H7 (cell line): ENCODE data around the gene SMS. TPM values are rescaled to one million over a fixed set of nuclear protein-coding genes. Genes with fewer than 3 reads are reported as not detected.

Source experiments
- DNase-seq: peaks from one replicate; pipeline ENCODE4 v3.0.0; 2012
- H3K27me3 ChIP-seq: 2 replicates; pipeline ENCODE4 v1.6.0; 2011; ENCODE audit warnings: mild to moderate bottlenecking, low read length; ENCODE audit not compliant: control insufficient read depth, insufficient read depth
- H3K36me3 ChIP-seq: replicated peaks from 2 replicates; pipeline ENCODE4 v1.5.1; 2011; ENCODE audit warnings: low read length; ENCODE audit not compliant: control insufficient read depth, insufficient read depth
- H3K4me3 ChIP-seq: 2 replicates; pipeline ENCODE4 v1.5.1; 2011; ENCODE audit warnings: low read depth, mild to moderate bottlenecking, control low read depth, low read length, moderate library complexity; ENCODE audit not compliant: insufficient read depth
- total RNA-seq: library from RNA; depleted of rRNA; stranded (reverse); fragments of >200 nt; shearing (Covaris generic); gene quantifications from 2 replicates; pipeline ENCODE4 v1.2.3, GENCODE V29; 2014

Gene SMS
- total RNA-seq, 1 experiment from 2014 or later: 396 TPM

DNA sequence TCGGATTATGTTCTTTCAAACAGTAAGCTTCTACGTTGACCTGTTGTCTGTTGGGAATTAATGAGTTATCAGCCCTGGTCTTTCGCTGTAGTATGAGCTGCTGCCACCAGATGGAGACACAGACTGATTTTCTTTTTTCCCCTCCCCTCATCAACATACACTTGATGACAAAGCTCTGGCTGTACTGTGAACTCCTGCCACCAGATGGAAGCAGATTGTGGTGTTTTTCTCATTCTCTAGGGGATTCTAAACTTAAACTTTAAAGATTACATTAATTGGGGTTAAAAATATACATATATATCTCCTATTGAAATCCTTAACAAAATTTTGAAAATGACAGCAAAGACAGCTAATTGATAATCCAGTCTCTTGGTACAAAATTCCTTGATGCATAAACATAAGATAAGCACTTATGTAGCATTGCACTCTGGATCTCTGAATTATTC lies 44.8 kb downstream of the SMS start:
- Histone ChIP-seq H3K4me3 (no peak overlapping the region), H3K27me3 (no peaks in the 10 kb centered on the region), H3K36me3 (peaks cover 26% of the 10 kb centered on the region)
- peak; percentile 86 for DNase-seq

DNA sequence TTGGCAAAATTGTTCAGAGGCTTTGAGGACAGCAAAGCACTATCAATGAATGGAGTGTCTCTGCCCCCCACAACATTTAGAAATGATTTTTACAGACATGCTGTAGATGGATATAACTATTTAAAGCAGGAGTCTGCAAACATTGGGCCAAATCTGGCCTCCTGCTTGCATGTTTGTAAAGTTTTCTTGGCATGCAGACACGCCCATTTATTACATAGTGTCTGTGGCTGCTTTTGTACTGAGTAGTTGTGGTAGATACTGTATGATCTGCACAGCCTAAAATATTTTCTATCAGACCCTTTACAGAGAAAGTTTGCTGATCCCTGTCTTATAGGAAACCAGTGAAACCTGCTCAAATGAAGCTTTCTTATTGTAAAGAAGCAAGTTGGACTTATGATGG lies 46.1 kb downstream of the SMS start:
- H3K36me3 ChIP-seq: peaks cover 26% of the 10 kb centered on the region
- H3K4me3 ChIP-seq: no peak overlapping the region
- no peaks in the 10 kb centered on the region for H3K27me3 ChIP-seq
- DNase-seq: no peak

DNA sequence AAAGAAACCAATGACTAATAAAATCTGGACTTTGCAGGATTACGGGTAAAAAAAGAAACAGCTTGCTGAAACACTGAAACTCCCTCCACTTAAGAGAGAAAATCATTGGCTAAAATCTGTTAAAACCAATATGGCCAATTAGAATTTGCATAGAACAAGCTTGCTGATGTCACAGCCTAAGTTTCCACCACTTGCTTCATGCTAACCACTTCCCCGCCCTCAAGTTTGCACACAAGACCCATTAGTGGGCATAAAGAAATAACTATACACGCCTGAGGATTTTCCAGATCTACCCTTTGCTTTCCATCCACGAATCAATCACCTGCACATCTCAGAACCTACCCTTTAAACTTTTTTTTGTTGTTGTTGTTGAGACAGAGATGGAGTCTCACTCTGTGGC lies 48.9 kb downstream of the SMS start:
- no peak for DNase-seq
- no peak overlapping the region for H3K4me3 ChIP-seq
- peaks cover 36% of the 10 kb centered on the region for H3K36me3 ChIP-seq
- no peaks in the 10 kb centered on the region for H3K27me3 ChIP-seq

DNA sequence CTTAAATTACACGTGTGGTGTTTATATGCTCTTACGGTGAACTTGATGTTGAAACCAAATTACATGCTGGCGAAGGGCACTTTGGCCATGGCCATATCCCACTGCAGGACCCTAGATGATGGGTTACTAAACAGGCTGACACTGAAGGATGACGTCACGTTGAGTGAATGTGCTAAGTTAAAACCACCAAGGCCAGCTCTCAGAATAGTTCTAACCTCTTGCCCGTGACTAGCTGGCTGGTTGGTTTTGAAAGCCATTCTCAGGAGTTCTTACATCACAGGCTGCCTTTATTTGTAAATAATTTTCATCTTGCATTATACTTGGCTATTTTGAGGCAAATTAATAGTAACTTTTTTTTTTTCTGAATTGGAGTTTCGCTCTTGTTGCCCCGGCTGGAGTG lies 50.3 kb downstream of the SMS start:
- H3K4me3 ChIP-seq: no peak overlapping the region
- peaks cover 32% of the 10 kb centered on the region for H3K36me3 ChIP-seq
- H3K27me3 ChIP-seq: no peaks in the 10 kb centered on the region
- no peak for DNase-seq

DNA sequence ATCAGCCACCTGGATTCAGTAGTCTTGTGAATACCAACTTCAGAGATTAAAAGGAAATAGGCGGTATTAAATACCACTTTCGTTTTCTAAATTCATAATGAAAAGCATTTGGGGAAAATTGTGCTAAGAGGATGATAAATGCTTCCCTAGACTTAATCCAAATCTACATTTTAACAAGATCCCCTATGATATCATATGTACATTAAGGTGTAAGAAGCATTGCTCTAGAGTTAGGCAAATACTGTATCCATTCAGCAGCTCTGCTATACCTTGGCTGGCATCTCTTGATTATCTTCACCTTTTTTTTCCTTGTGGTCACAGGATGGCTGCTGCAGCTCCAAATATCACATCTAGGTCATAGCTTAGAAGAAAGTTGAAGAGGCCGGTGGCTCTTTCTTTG lies 51.0 kb downstream of the SMS start:
- no peaks in the 10 kb centered on the region for H3K27me3 ChIP-seq
- peaks cover 29% of the 10 kb centered on the region for H3K36me3 ChIP-seq
- H3K4me3 ChIP-seq: no peak overlapping the region
- no peak for DNase-seq

DNA sequence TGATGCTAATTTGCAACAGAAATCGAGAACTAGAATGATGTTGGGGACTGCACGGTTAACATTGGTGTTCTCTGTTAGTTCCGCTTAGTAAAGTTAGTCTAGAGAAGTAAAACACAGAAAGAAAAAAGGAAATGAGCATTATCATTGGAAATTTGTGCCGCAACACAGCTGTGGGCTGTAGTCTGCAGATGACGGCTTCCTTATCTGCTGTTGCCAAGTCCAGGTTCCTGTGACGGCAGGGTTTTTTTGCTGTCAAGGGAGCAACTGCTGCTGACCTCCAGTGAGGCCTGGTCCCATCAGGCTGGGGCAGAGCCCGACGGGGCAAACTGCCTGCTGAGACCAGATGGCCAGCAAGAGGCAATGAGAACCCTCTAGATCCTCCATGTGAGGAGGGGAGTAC lies 52.8 kb downstream of the SMS start:
- Histone ChIP-seq H3K4me3 (no peak overlapping the region), H3K36me3 (peaks cover 21% of the 10 kb centered on the region), H3K27me3 (no peaks in the 10 kb centered on the region)
- DNase-seq: no peak

DNA sequence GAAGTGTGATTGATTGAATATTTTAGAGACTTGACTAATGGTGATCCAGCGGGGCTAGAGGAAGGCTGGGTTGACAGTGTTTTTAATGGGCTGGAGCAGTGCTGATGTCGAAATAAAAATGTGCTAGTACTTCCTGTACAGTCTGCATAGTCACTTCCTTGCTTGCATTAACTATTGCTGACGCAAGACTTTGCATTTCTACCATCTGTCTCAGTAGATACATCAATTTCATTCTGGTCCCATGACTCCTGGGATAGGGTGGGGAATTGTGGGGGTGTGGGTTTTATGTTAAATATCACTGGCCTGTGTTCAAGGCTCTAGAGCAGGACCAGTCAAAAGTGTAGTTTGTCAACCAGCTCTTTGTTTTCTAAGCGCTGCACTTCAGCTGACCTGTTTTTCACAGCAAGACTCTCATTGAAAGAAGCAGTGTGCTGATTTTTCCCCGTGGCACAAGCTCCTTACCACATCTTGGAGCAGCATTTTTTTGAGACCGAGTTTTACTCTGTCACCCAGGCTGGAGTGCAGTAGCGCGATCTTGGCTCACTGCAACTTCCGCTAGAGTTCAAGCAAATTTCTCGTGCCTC lies 56.5 kb downstream of the SMS start:
- DNase-seq: no peak

DNA sequence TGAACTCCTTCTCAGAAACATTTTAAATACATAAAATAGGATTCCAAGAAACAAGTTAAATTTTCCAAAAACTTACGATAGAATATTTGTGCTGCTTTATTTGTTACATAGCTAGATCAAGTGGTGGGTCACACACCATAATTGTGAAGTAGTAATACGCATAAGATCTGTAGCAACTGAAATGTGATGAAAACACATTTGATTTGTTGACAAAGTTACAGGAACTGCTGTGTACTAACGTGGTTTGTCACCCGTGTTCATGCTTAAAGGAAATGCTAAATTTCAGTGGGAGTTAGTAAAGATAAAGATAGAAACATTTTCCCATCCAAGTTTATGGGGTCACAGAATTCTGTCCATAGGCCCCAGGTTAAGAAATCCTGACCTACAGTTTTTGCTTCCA lies 57.5 kb downstream of the SMS start:
- Histone ChIP-seq H3K4me3 (no peak overlapping the region), H3K27me3 (no peaks in the 10 kb centered on the region), H3K36me3 (peaks cover 5% of the 10 kb centered on the region)
- DNase-seq: no peak

More for the DNA sequence above, 56.5 kb downstream of the SMS start:
- peaks cover 10% of the 10 kb centered on the region for H3K36me3 ChIP-seq
- H3K27me3 ChIP-seq: no peaks in the 10 kb centered on the region
- no peak overlapping the region for H3K4me3 ChIP-seq

DNA sequence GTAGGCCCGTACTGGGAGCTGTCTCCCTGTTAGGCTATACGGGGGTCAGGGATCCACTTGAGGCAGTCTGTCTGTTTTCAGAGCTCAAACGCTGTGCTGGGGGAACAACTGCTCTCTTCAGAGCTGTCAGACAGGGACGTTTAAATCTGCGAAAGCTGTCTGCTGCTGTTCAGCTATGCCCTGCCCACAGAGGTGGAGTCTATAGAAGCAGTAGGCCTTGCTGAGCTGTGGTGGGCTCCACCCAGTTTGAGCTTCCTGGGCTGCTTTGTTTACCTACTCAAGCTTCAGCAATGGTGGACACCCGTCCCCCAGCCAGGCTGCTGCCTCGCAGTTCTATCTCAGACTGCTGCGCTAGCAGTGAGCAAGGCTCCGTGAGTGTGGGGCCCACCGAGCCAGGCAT lies 64.4 kb downstream of the SMS start:
- no peak for DNase-seq
- no peaks in the 10 kb centered on the region for H3K27me3 ChIP-seq

DNA sequence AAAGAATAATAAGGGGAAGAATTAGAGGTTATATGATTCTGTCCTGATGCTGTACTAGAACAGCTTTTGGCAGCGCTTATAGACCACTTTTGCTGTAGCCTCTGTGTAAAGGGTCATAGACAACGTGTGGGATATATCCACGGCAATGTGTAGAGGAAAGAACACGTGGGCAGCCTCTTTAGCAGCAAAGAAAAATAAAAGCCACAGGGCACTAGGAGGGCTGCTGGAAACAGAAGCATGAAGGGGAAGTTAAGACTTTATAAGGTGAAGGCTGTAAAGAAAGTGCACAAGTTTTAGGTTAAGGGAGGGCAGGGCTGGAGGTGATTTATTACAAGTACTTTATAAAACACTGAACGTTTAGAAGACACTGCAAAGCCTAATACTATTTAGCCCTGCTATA lies 71.5 kb downstream of the SMS start:
- Histone ChIP-seq H3K4me3 (no peak overlapping the region), H3K27me3 (no peaks in the 10 kb centered on the region), H3K36me3 (no peaks in the 10 kb centered on the region)
- no peak for DNase-seq

More for the DNA sequence above, 64.4 kb downstream of the SMS start:
- no peaks in the 10 kb centered on the region; the same call in 1 of the 2 replicates for H3K36me3 ChIP-seq
- no peak overlapping the region for H3K4me3 ChIP-seq

DNA sequence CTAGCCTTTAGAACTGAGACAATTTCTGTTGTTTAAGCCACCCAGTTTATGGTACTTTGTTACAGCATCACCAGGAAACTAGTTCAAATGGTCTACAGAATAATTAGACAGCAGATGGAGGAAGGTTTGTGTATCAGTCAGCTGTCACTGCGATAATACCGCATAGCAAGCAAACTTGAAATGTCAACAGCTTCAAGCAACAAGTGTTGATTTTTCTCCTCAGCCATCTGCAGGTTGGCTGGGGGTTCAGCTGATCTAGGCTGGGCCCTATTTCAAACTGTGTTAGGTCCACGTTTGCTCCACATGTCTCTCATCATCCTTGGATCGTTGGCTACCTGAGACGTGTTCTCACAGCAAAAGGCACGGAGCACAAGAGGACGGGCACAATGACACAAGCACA lies 72.4 kb downstream of the SMS start:
- H3K36me3 ChIP-seq: no peaks in the 10 kb centered on the region
- no peaks in the 10 kb centered on the region for H3K27me3 ChIP-seq
- no peak for DNase-seq
- no peak overlapping the region for H3K4me3 ChIP-seq

DNA sequence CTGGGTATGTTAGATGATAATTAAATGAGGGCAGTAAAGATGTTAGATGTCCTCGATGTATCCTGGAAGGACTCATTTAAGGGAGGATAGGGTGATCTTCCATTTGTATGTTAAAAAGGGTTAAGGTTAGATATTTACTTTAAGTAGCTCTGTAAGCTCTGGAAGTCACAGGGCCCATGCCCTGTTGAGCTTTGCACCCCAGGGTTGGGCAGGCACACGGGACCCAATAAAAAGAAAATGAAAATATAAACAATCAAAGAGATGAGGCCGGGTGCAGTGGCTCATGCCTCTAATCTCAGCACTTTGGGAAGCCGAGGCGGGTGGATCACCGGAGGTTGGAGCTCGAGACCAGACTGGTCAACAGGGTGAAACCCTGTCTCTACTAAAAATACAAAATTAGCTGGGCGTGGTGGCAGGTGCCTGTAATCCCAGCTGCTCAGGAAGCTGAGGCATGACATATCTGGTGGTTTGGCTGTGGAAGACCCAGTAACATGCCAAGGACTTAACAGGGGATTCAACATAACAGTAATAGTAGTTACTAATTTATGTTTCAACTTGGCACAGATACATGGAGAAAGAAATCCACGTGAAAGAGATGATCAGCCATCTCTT lies 74.7 kb downstream of the SMS start:
- no peak overlapping the region for H3K4me3 ChIP-seq
- no peaks in the 10 kb centered on the region for H3K27me3 ChIP-seq
- no peak for DNase-seq

DNA sequence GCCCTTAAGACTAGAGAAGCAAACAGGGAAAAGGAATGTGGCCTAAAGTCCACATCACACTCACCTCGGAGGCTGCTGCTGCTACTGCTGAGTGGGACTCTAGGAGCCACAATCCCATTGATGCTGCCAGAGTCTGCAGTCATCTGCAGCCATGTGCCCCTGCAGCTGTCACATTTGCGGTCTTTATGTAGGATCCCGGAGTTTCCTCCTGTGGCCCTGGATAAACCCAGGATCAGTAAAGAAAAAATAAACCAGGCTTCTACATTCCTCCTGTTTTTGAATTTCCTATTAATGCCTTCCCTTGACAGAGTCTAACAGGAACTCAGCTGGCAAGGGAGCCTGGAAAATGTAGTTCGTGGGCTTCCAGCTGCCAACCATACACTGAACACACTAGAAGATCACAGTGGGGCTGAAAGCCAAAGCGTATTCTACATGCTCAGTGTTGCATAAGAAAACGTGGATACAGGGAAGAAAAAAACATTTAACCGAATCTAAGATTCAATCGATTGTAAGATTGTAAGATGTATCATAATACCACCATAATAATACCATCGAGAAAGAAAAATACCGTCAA lies 81.3 kb downstream of the SMS start:
- Histone ChIP-seq H3K27me3 (no peaks in the 10 kb centered on the region), H3K4me3 (no peak overlapping the region), H3K36me3 (no peaks in the 10 kb centered on the region; the same call in 1 of the 2 replicates)
- no peak for DNase-seq

More for the DNA sequence above, 74.7 kb downstream of the SMS start:
- no peaks in the 10 kb centered on the region for H3K36me3 ChIP-seq

DNA sequence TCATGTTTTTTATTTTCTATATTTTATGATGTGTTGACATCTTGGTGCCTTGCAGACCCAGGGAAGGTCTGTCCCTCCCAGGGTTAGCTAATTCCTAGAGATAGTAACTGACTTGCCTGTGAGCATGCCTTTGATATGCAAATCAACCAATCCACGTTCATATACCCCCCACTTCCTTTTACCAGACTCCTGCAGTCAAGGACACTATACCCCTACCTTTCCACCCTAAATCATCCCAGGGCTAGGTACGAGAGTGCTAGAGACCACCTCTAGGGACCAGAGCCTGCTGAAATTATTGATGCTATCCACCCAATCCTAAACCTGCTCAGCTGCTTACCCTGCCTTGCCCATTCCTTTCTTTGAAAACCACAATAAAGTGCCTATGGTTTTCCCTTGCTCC lies 84.1 kb downstream of the SMS start:
- peak; percentile 55 for DNase-seq
- H3K36me3 ChIP-seq: no peaks in the 10 kb centered on the region; the same call in 1 of the 2 replicates
- H3K27me3 ChIP-seq: no peaks in the 10 kb centered on the region
- H3K4me3 ChIP-seq: no peak overlapping the region

DNA sequence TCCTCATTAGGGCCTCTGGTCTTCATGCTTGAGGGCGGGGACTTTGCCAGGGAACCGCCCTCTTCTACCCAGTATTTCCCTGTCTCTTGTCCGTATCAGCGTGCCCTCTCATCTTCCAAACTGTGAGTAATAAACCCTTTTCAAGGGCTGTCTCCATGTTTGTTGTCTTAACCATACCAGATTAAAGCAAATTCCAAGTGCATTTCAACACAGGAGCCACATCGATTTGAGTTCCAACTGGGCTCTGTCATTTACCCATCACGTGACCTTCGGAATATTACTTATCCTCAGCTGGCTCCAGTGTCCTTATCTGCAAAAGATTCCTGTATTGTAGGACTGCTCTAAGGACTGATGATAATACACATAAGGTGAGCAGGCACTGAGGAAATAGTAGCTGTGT lies 85.2 kb downstream of the SMS start:
- Histone ChIP-seq H3K4me3 (no peak overlapping the region), H3K27me3 (no peaks in the 10 kb centered on the region), H3K36me3 (no peaks in the 10 kb centered on the region; the same call in 1 of the 2 replicates)
- no peak for DNase-seq
